HEK293T (cell line): Measurements from ENCODE around the gene PEX6.

ENCODE experiments used
- CTCF ChIA-PET: fragments of 350-600 bp; formaldehyde crosslinking; extraction: SDS; loops from one replicate; lab custom pipeline; 2021; ENCODE audit warnings: antibody characterized with exemption, inconsistent platforms; lab: Yijun Ruan, JAX
- POLR2A ChIA-PET: fragments of 350-600 bp; formaldehyde crosslinking; extraction: SDS; loops from one replicate; lab custom pipeline; 2020; ENCODE audit warnings: antibody characterized with exemption, inconsistent platforms; lab: Yijun Ruan, JAX
- DNase-seq: peaks from one replicate; pipeline ENCODE4 v3.0.0; 2012; ENCODE audit warnings: mixed read lengths; ENCODE audit errors: extremely low spot score
- ARNT ChIP-seq: fragments of 450-650 bp; IDR thresholded peaks from 2 replicates; pipeline ENCODE4 v1.6.1; 2017; ENCODE audit warnings: mild to moderate bottlenecking
- BHLHE40 ChIP-seq: fragments of 450-650 bp; IDR thresholded peaks from 2 replicates; pipeline ENCODE4 v1.6.1; 2016; ENCODE audit warnings: mild to moderate bottlenecking, moderate library complexity, borderline replicate concordance
- CTBP1 ChIP-seq: fragments of 450-650 bp; IDR thresholded peaks from 2 replicates; pipeline ENCODE4 v1.6.1; 2016; ENCODE audit warnings: borderline replicate concordance
- ELF4 ChIP-seq: fragments of 450-650 bp; IDR thresholded peaks from 2 replicates; pipeline ENCODE4 v1.6.1; 2017; ENCODE audit warnings: antibody characterized with exemption
- FOXA1 ChIP-seq: fragments of 450-650 bp; IDR thresholded peaks from 2 replicates; pipeline ENCODE4 v1.6.1; 2016; ENCODE audit warnings: mild to moderate bottlenecking
- FOXK2 ChIP-seq: fragments of 450-650 bp; IDR thresholded peaks from 2 replicates; pipeline ENCODE4 v1.6.1; 2016; ENCODE audit warnings: mild to moderate bottlenecking
- FOXM1 ChIP-seq: fragments of 450-650 bp; IDR thresholded peaks from 2 replicates; pipeline ENCODE4 v1.6.1; 2017; ENCODE audit warnings: mild to moderate bottlenecking, borderline replicate concordance
- HDGF ChIP-seq: fragments of 450-650 bp; IDR thresholded peaks from 2 replicates; pipeline ENCODE4 v1.6.1; 2017; ENCODE audit warnings: antibody characterized with exemption, borderline replicate concordance
- L3MBTL2 ChIP-seq: fragments of 450-650 bp; conservative IDR thresholded peaks from 2 replicates; pipeline ENCODE4 v1.6.1; 2016; ENCODE audit warnings: mild to moderate bottlenecking
- LEF1 ChIP-seq: fragments of 450-650 bp; IDR thresholded peaks from 2 replicates; pipeline ENCODE4 v1.6.1; 2017; ENCODE audit warnings: mild to moderate bottlenecking, borderline replicate concordance
- NFRKB ChIP-seq: fragments of 450-650 bp; IDR thresholded peaks from 2 replicates; pipeline ENCODE4 v1.6.1; 2016; ENCODE audit warnings: mild to moderate bottlenecking, moderate library complexity
- SP1 ChIP-seq: fragments of 450-650 bp; IDR thresholded peaks from 2 replicates; pipeline ENCODE4 v1.6.1; 2017
- SUZ12 ChIP-seq: fragments of 450-650 bp; IDR thresholded peaks from 2 replicates; pipeline ENCODE4 v1.6.1; 2016; ENCODE audit warnings: mild to moderate bottlenecking
- TARDBP ChIP-seq: fragments of 450-650 bp; IDR thresholded peaks from 2 replicates; pipeline ENCODE4 v1.6.1; 2016
- ZNF384 ChIP-seq: fragments of 450-650 bp; IDR thresholded peaks from 2 replicates; pipeline ENCODE4 v1.6.1; 2016
- TF ChIP-seq, protein P1 (sequence below): fragments of 450-650 bp; IDR thresholded peaks from 2 replicates; pipeline ENCODE4 v1.6.1; 2016

Gene PEX6

GRCh38 chr6:42973926-42974325, 5.1 kb downstream of the PEX6 start:
- CTCF ChIA-PET, result no interaction called here
- TF ChIP-seq L3MBTL2 (no peak), ZNF384 (no peak), FOXM1 (no peak), TARDBP (no peak), ARNT (no peak), CTBP1 (no peak), HDGF (no peak), SP1 (no peak), LEF1 (no peak), FOXK2 (no peak), BHLHE40 (no peak)
- DNase-seq, result no peak
- POLR2A ChIA-PET, result interaction anchor here (1.2 to 1.4 kb wide), 3 partner anchors 10 to 48 kb away, joined by 3 to 14 read pairs (median 3); partner anchors contain the start of genes PPP2R5D and RRP36

DNA sequence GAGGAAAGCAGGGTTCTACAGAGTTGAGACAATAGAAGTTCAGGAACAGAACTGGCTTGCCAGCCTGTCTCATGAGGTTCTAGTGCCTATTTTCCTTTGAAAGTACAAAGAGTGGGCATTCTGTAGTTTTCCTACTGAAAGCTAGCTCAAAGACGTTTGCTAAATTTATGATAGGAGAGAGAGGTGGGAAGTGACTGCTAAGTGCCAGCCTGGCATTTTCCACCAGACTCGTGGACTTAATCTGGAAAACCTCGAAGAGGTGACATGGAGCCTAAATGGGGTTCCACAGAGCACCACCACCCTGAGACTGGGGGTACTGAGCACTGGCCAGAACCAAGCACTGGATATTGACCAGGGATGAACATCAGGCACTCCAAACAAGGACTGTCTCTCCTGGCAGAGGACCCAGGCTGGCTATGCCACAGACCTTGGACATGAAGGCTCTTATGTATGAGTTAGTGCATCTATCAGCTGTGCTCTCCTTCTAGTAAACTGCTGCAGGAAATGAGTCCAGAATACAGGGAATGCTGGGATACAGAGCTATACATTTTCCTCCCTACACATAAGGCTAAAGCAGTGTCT, 7.1 kb downstream of the PEX6 start:
- CTCF ChIA-PET, result no interaction called here
- POLR2A ChIA-PET, result interaction anchor here (1.2 to 2.0 kb wide), 5 partner anchors 12 to 259 kb away, joined by 4 to 16 read pairs (median 7); partner anchors contain the start of genes CNPY3, KLC4, KLHDC3 and MEA1
- no peak for TF ChIP-seq NFRKB
- TF ChIP-seq ZNF384, result no peak
- no peak for DNase-seq

GRCh38 chr6:42970871-42971612, 7.9 kb downstream of the PEX6 start:
- DNase-seq, result no peak
- TF ChIP-seq, protein P1, sequence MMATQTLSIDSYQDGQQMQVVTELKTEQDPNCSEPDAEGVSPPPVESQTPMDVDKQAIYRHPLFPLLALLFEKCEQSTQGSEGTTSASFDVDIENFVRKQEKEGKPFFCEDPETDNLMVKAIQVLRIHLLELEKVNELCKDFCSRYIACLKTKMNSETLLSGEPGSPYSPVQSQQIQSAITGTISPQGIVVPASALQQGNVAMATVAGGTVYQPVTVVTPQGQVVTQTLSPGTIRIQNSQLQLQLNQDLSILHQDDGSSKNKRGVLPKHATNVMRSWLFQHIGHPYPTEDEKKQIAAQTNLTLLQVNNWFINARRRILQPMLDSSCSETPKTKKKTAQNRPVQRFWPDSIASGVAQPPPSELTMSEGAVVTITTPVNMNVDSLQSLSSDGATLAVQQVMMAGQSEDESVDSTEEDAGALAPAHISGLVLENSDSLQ, result no peak
- TF ChIP-seq ZNF384, result no peak
- TF ChIP-seq LEF1, result no peak
- TF ChIP-seq ELF4, result no peak
- no peak for TF ChIP-seq HDGF
- no peak for TF ChIP-seq NFRKB
- TF ChIP-seq SUZ12, result no peak
- TF ChIP-seq BHLHE40, result no peak
- no peak for TF ChIP-seq FOXM1
- no peak for TF ChIP-seq SP1
- no peak for TF ChIP-seq FOXK2
- TF ChIP-seq L3MBTL2, result no peak
- TF ChIP-seq TARDBP, result no peak
- no peak for TF ChIP-seq CTBP1
- no peak for TF ChIP-seq ARNT
- no peak for TF ChIP-seq FOXA1
- POLR2A ChIA-PET, result interaction anchor here (0.5 to 4.6 kb wide), 8 partner anchors 8 to 260 kb away, joined by 3 to 21 read pairs (median 6); partner anchors contain the start of genes CNPY3, KLC4, KLHDC3 and MEA1
- CTCF ChIA-PET, result no interaction called here

DNA sequence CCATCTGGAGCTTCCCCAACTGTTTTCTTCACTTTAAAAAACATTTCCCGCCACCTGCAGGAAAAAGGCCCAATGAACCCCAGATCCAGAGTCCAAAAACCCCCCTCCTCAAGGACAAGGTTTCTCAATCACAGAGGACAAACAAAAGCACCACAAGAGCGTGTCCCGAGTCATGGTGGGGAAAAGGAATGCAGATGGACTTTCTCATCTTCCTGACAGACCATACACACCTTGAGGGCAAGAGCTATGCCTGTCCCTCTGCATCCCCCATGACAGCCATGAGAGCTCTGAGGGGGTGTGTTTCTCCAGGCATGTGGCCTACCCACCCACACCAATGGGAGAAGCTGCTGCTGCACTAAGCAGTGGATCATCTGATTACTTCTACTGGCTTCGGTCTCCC, 9.0 kb downstream of the PEX6 start:
- TF ChIP-seq CTBP1, result no peak
- no peak for TF ChIP-seq FOXK2
- no peak for TF ChIP-seq ELF4
- TF ChIP-seq FOXM1, result no peak
- TF ChIP-seq, protein P1, result no peak
- TF ChIP-seq SP1, result no peak
- no peak for TF ChIP-seq LEF1
- no peak for TF ChIP-seq FOXA1
- TF ChIP-seq NFRKB, result no peak
- no peak for TF ChIP-seq ZNF384
- no peak for TF ChIP-seq BHLHE40
- no peak for TF ChIP-seq L3MBTL2
- no peak for TF ChIP-seq SUZ12
- no peak for TF ChIP-seq ARNT
- no peak for TF ChIP-seq TARDBP
- DNase-seq, result no peak
- ChIA-PET CTCF (no interaction called here), POLR2A (interaction anchor here (0.6 to 4.6 kb wide), 3 partner anchors 9 to 40 kb away, joined by 3 to 21 read pairs (median 4); partner anchors contain the start of genes PEX6 and PPP2R5D)

- DNase-seq, result no peak
- POLR2A ChIA-PET, result interaction anchor here (0.6 to 4.6 kb wide), 3 partner anchors 10 to 41 kb away, joined by 3 to 21 read pairs (median 4); partner anchors contain the start of genes PEX6 and PPP2R5D
- CTCF ChIA-PET, result no interaction called here
- TF ChIP-seq ZNF384 (no peak), HDGF (no peak), FOXM1 (no peak)
- TF ChIP-seq, protein P1, result no peak
Observed at GRCh38 chr6:42969431-42969830, 9.6 kb downstream of the PEX6 start.

DNA sequence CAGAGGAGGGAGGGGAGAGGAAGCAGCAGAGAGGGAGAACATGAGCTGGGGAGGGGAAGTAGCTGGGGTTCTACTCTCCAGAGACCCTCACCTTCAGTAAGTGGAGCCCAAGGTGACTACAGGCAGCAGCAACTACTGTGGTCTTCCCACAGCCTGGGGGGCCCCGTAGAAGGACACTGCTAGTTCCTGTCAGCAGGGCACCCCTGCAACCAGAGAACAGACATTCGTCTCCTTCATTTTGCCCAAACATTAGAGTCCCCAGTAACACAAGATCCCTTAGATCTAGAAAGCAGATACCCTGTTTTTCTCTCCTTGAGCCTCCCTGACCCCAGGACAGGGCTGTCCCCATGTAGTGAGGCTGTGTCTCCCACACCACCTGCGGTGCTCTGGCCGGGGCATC, 10.2 kb downstream of the PEX6 start:
- no peak for TF ChIP-seq FOXA1
- no peak for TF ChIP-seq FOXK2
- TF ChIP-seq, protein P1, result no peak
- TF ChIP-seq ZNF384, result no peak
- no peak for TF ChIP-seq NFRKB
- no peak for TF ChIP-seq FOXM1
- no peak for TF ChIP-seq ARNT
- TF ChIP-seq L3MBTL2, result no peak
- no peak for TF ChIP-seq LEF1
- no peak for TF ChIP-seq ELF4
- TF ChIP-seq HDGF, result no peak
- ChIA-PET POLR2A (interaction anchor here (0.6 to 4.6 kb wide), 2 partner anchors 10 to 15 kb away, joined by 3 to 21 read pairs; partner anchors contain the start of genes PEX6 and PPP2R5D), CTCF (no interaction called here)
- no peak for DNase-seq
